Colonic mucosa (tissue), 4 donors: ENCODE results near the gene OSBP2. TPM values are rescaled to one million over a fixed set of nuclear protein-coding genes. Genes with fewer than 3 reads are reported as not detected.

Source experiments
- DNase-seq: peaks from one replicate; pipeline ENCODE4 v3.0.0-alpha.2; 2020
- H3K27ac ChIP-seq: fragments of 200-600 bp; one replicate; pipeline ENCODE4 v1.8.0; 2021
- H3K27me3 ChIP-seq: fragments of 200-600 bp; one replicate; pipeline ENCODE4 v1.8.0; 2021
- H3K36me3 ChIP-seq: fragments of 200-600 bp; one replicate; pipeline ENCODE4 v1.8.0; 2021
- H3K4me1 ChIP-seq: fragments of 200-600 bp; one replicate; pipeline ENCODE4 v1.8.0; 2021; ENCODE audit warnings: mild to moderate bottlenecking
- H3K4me3 ChIP-seq: fragments of 200-600 bp; one replicate; pipeline ENCODE4 v1.8.0; 2021
- H3K9ac ChIP-seq, 2 donors: one replicate each; pipeline ENCODE4 v1.7.0; 2013; ENCODE audit warnings: control low read depth in 2 of 2, low read depth in 2 of 2, low read length in 2 of 2
- H3K9me3 ChIP-seq: fragments of 200-600 bp; one replicate; pipeline ENCODE4 v1.8.0; 2021
- CTCF ChIP-seq: fragments of 200-600 bp; IDR thresholded peaks from one replicate; pipeline ENCODE4 v1.8.0; 2022; ENCODE audit warnings: antibody characterized with exemption, mild to moderate bottlenecking
- intact Hi-C: fragments of 100-400 bp; cut with DNase I; formaldehyde crosslinking; loops from one replicate; pipeline ENCODE4 v1.14.1; 2022
- total RNA-seq, 2 donors: library from RNA; stranded (reverse); fragmentation: NEBNext Ultra II Directional in 1 of 2; extraction: Animal tissue kit (Norgen Biotek cat#: 25700) in 1 of 2; gene quantifications; one replicate each; pipeline ENCODE4 v1.2.1, GENCODE V29; 2021
- donor health status: healthy.
- donor health status: DM: no; HTN: no; CAD: no.
- donor health status: DM: no; HTN: no; CAD: no.

Gene OSBP2
- total RNA-seq, 2 donors from 2014 or later = 3.2 to 4.3 TPM

GRCh38 chr22:30687358-30687757, 7.3 kb upstream of the OSBP2 start:
- Histone ChIP-seq H3K36me3 (no peaks in the 10 kb centered on the region), H3K4me1 (no peaks in the 10 kb centered on the region), H3K27ac (no peak overlapping the region), H3K4me3 (no peak overlapping the region), H3K9me3 (no peaks in the 10 kb centered on the region), H3K9ac (no peak overlapping the region), H3K27me3 (no peaks in the 10 kb centered on the region)
- no peak for TF ChIP-seq CTCF
- intact Hi-C loops = no loop called here
- no peak for DNase-seq

- Histone ChIP-seq H3K4me3 (no peak overlapping the region), H3K4me1 (no peaks in the 10 kb centered on the region), H3K27ac (no peak overlapping the region), H3K9me3 (no peaks in the 10 kb centered on the region), H3K36me3 (no peaks in the 10 kb centered on the region), H3K9ac (no peak overlapping the region), H3K27me3 (no peaks in the 10 kb centered on the region)
- intact Hi-C loops = no loop called here
- DNase-seq = no peak
- no peak for TF ChIP-seq CTCF
Observed at GRCh38 chr22:30689622-30690021, 5.1 kb upstream of the OSBP2 start.

- Histone ChIP-seq H3K36me3 (no peaks in the 10 kb centered on the region), H3K4me3 (no peak overlapping the region), H3K9me3 (no peaks in the 10 kb centered on the region), H3K27ac (no peak overlapping the region), H3K4me1 (no peaks in the 10 kb centered on the region), H3K27me3 (no peaks in the 10 kb centered on the region), H3K9ac (no peak overlapping the region)
- intact Hi-C loops = no loop called here
- no peak for DNase-seq
- TF ChIP-seq CTCF = no peak
Observed at GRCh38 chr22:30691204-30691603, 3.5 kb upstream of the OSBP2 start.

- no peaks in the 10 kb centered on the region for H3K4me1 ChIP-seq
- no peaks in the 10 kb centered on the region for H3K9me3 ChIP-seq
- DNase-seq = peak; percentile 75
- H3K27ac ChIP-seq = peak overlapping the region; percentile 70
- peak overlapping the region; percentile 74 to 84 for H3K9ac ChIP-seq
- intact Hi-C loops = no loop called here
- H3K27me3 ChIP-seq = no peaks in the 10 kb centered on the region
- TF ChIP-seq CTCF = no peak
- no peaks in the 10 kb centered on the region for H3K36me3 ChIP-seq
- H3K4me3 ChIP-seq = peak overlapping the region; percentile 64
Observed at GRCh38 chr22:30694171-30694639, 469 bp upstream of the OSBP2 start.

- Histone ChIP-seq H3K9me3 (no peaks in the 10 kb centered on the region), H3K36me3 (no peaks in the 10 kb centered on the region), H3K27ac (no peak overlapping the region), H3K27me3 (no peaks in the 10 kb centered on the region), H3K4me1 (no peaks in the 10 kb centered on the region), H3K4me3 (peak overlapping the region; percentile 57), H3K9ac (peak overlapping the region; percentile 40 to 48)
- DNase-seq = no peak
- TF ChIP-seq CTCF = no peak
- intact Hi-C loops = no loop called here
Observed at GRCh38 chr22:30695351-30695851, 727 bp downstream of the OSBP2 start.
